Activated naive CD4-positive, alpha-beta T cell treated with Interleukin-2 at 50 U/mL for 16 hours (primary cell): ENCODE data around the gene DNAJB14.
A peak's percentile ranks its signal among the peaks of the same experiment; 100 is the strongest.
"Not testable (repeated sequence)": the region's sequence is repeated elsewhere in the genome, so short reads cannot be mapped to it uniquely, and the experiment has no call there.

Source experiments
- DNase-seq: peaks from one replicate; pipeline ENCODE4 v3.0.0-alpha.2; 2020

The DNAJB14 gene

DNA sequence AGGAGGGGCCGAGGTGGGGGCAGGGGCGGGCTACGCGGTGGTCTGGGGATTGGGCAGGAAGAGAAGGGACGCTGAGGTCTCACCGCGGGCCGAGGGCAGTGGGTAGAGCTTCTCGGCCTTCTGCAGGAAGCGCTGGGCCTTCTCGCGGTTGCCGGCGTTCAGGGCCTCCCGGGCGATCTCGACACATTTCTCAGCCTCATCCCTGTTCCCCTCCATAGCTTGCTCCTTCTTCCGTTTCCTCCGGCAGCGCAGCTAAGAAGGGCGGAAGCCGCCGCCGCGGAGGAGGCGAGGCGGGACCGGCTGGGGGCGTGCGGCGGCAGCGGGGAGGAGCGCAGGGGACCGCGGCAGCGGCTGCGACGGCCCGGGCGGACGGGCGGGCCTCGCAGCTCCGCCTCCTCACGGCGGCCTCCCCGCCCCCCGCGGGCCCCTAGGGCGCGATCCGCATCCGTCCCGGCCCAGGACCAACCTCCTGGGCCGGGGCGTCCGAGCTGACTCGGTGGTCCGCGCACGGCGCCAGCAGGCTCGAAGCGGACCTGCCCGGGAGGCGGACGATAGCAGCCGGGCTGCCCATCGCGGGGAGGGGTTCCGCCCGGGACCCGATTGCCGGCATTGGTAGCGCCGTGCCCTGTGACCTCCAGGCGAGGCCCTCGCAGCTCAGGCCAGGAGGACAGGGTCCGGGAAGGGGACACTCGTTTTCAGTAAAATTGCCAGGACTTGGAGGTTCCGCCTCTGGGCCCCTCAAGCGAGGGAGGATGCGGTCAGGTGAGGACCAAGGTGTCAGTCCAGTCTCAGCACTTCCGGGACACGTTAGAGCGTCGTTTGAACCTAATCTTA lies at the start of gene DNAJB14:
TSS of gene DNAJB14 (minus strand) at position 263 of the 834 bp plus-strand sequence. CDS start at position 216, 47 bp downstream.
- DNase-seq = peak; percentile 83

DNA sequence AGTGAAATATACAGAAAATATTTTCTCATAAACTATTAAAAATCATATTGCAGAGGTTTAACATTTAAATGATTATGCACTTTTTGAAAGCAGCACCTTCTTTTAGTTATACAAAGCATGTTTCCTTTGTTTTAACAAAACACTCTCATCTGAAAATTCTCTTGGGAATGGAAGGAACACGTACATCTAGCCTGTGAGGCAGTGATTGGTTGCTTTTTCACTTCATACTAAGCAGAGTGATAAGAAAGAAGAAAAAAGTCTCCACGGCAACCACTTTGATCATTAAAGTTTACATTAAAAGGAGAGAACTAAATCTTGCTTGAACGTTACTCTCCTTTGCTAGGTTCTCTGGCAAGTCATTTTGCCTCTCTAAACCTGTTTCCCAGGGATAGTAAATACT lies 45.3 kb upstream of the DNAJB14 start:
- DNase-seq = no peak

DNA sequence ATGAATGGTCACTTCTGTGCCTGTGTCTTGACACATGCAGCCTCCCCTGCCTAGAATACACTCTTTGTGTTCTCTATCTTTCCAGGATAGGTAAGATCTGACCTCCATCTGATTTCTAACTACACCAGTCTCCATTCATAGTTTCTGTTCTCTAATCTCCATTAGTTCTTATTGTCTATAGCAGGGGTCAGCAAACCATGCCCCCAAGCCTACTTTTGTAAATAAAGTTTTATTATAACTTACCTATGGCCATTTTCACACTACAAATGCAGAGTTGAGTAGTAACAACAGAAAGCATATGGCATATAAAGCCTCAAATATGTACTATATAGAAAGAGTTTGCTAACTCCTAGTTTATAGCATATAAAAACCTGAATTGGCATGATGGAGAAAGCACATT lies 41.3 kb upstream of the DNAJB14 start:
- DNase-seq = no peak

DNA sequence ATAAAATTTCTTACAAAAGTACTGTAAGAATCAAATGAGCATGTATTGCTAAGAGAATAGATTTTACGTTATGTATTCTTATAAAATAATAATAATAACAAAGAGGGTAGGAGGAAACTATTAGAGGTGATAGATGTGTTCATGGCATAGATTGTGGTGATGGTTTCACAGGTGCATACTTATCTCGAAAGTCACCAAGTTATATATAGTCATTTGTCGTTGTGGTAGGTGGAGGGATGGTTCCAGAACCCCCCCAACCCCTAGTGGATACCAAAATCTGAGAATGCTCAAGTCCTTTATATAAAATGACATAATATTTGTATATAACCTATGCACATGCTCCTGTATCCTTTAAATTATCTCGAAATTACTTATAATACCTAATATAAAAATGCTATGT lies 40.4 kb upstream of the DNAJB14 start:
- no peak for DNase-seq

DNA sequence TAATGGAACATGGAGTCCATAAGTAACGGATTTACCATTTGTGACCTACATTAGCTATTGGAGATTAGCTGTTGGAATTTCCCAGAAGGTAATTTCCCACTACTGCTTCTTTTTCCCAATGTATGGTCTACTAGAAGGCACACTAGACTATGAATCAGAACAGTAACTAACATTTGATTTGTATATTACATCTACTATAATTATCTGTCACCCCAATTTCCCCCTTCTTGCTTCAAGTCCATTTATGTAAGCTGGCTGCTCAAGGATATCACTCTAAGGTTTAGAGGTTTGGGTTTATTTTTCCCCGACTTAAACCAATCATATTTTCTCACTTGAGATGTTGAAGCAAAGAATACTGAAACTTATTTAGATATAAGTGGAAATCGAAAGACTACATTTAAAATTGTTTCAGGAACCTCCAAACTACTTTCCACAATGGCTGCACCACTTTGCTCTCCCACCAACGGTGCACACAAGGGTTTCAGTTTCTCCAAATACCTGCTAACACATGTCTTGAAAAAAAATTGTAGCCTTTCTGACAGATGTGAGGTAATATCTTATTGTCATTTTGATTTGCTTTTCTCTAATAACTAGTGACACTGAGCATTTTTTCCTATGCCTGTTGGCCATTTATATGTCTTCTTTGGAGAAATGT lies 37.0 kb upstream of the DNAJB14 start:
- DNase-seq = no peak

DNA sequence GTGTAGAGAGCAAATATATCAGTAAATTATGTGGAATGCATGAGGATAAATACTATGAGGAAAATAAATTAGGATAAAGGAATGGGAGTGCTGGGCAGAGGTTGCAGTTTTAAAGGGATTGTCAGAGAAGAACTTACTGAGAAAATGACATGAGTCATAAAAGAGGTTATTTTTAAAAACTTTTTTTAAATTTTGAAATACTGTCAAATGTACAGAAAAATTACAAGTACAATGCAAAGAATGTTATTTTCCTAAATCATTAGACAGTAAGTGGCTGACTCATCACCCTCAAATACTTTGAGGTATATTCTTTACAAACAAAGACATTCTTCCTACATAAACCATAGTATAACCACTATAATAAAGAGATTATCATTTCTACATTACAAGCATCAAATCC lies 33.5 kb upstream of the DNAJB14 start:
- no peak for DNase-seq

DNA sequence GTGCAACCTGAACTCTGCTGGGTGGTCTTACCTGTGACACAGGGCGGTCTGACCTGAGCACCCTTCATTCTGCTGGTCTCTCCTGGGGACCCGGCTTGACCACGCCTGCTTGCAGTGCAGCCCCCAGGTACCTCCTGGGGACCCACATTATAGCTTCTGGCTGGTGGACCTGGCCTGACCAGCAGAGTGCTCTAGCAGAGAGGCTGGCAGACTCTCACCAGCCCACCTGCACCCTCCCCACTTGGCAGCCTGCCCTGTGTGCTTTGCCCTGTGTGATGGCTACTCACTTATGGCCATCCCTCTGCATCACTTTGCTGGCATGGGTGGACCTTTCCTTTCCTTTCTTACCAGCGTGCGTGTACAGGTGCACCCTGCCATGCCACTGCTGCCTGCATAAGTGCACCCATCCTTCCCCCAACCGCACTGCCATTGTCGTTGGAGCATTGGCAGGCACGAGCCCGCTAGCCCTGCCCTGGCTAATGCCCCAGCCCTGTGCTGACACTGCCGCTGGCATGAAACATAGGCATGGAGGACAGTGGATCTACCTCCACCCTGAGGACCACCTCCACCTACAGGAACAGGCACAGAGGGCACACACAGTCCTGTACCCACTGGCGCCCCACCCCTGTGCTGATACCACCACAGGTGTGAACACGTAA lies 25.2 kb upstream of the DNAJB14 start:
- DNase-seq = no peak

DNA sequence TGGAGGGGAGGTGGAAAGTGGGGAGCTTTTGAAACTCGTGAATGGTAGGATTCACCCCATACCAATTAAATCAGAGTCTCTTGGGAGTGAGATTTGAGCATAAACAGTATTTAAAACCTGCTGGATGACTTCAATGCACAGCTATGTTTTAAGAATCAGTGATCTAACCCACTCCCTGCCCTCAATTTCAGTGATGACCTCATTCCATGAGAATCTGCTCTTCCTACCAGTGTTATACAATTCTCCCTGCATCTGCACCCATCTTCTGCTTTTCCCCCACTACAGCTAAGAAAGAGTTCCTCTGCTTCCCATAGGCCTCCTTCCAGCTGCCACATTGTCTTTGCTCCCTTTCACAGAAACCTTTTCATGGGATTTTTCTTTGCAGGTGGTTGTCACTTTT lies 21.9 kb upstream of the DNAJB14 start:
- DNase-seq = no peak

DNA sequence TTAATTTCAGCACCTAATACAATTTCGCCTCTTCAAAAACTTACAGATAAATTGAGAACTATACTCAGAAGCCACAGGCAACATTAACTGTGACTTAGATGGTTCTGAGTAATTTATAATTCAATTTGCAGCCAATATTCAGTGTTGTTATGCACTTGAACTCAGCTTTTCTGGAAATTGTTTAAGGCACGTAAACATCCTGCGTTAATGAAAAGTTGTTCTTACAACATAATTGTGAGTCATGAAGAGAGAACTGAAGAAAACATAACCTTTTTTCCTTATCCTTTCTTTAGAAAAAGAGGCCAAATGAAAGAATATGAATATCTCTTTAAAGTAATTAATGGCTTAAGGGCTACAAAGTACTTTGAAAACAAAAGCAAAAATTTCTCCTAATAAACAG lies 20.3 kb upstream of the DNAJB14 start:
- DNase-seq = no peak

DNA sequence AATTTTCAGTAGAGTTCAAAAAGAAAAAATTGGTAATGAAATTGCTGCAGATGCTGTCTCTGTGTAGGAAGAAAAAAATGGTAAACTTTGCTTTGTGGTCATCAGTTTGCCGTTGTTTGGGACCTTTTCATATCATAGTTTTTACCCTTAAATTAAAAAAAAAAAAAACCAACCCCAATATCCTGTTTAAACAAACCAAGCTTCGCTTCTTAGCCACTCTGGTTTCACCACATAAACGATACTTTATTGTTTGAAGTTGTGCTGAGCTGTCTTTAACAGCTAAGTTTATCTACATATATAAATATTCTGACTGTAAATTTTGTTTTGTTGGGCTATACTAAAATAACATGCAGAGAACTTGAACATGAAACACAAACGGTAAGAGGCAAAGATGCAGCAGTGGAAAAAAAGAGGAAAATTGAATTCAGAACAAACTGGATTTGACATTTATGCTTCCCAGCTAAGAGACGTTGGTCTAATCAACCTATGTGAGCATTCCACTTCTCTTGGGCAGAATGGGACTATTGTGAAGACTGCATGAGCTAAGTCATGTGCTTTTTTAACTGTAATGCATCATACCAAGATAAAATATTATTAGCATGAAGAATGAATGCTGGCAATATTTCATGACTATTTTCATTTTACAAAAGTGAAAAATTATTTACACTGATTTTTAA lies 19.4 kb upstream of the DNAJB14 start:
- DNase-seq = no peak

DNA sequence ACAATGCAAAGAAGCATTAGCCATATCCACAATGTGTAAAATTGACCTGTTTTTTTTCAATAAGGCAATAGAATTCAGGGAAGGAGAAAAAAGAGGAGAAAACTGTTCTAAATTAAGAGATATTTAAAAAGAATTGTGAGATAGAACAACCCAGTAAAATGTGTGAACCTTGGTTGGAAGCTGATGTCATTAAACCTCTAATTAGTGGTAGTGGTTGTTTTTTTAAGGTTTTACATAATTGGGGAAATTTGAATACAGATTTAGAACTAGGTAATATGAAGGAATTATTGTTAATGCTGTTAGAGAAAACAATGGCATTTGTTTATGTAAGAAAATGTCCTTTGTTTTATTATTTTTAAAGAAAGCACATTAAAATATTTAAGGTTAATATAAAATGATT lies 18.8 kb upstream of the DNAJB14 start:
- DNase-seq = no peak

DNA sequence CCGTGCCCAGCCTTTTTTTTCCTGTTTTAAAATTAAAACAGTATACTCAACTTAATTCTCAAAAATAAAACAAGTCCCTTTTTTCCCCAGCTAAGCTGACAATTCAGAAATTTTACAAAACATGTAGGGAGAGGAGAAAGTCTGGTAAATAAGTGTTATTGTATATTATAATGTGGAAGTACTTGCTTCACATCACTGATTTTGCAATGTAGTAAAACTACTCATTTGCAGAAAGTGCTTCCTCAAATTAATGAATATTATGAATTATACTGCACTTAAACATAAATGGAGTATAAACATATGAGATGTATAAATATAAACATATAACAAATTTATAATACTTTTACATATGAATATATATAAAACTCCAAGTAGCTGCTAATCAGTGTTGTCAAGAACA lies 15.3 kb upstream of the DNAJB14 start:
- DNase-seq = no peak

DNA sequence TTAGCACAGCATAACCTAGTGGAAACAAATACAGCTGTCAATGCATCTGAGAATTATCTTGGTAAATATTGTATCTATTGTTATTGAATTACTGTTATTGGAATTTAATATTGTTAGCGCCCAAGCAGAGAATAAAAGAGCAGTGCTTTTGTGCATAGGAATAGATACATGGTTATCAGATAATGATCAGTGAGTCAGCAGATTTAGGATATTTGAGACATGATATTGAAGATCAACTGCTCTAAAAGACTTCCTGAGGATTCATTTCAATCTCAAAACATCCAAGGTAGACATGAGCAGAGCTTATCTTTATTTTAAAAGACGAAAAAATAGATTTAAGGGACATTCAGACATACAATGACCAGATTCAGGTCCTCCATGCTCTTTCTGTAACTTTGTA lies 14.2 kb upstream of the DNAJB14 start:
- no peak for DNase-seq

DNA sequence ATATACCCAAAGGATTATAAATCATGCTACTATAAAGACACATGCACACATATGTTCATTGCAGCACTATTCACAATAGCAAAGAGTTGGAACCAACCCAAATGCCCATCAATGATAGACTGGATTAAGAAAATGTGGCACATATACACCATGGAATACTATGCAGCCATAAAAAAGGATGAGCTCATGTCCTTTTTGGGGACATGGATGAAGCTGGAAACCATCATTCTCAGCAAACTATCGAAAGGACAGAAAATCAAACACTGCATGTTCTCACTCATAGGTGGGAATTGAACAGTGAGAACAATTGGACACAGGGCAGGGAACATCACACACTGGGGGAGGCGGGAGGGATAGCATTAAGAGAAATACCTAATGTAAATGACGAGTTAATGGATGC lies 11.8 kb upstream of the DNAJB14 start:
- DNase-seq = not testable (repeated sequence)

DNA sequence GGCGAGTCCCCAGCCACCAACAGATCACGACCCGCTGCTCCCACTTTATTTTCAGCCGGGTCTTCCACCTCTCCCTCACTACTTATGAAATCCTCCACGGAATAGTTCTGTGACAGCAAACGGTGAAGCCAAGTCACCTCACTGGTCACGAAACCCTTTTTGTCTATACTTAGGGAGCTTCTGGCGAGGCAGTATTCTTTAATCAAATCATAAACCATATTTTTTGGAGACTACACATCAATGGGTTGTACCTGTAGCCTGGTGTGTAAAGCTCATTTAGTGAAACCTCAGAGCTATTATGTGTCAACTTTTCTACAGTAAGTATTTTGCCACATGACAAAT lies 4.5 kb upstream of the DNAJB14 start:
- DNase-seq = no peak

DNA sequence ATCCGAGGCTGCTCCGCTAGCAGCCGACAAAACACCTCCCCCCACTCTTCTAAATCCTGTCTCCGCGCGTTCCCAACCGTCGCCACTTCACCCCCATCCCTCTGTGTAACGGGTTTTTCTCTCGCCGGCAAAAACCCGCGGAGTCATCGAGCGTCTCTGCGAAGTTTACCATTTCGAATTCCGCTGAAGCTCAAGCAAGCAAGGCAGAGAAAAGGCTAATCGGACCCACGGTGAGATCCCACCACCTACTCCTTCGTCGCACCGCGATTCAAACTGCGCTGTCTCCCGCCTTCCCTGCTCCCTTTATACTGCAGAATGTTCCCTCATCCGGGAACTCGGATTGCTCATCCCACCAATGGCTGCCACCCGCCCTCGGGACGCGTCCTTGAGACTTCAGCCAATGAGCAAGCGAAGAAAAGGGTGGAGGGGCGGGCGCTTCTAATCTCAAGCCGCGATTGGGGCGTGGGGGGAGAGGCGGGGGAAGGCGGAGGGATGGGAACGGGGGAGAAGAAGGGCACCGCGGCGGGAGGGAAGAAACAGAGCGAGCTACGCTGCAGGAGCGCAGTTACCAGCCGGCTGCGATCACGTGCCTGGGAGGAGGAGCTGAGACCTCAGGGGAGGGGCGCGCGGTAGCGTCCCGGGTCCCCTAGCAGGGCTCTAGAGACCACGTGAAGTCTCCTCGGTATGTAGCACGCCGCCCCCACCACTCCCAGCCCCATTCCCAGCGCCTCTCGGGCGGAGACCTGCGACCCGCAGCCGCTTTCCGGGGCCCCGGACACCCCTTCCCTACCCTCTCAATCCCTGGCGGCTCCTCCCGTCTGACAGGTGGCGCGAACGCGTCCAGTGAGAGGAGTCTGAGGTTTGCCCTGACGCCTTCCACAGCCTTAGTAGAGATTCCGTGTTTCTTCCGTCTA lies 3.8 kb upstream of the DNAJB14 start, which contains the start of gene H2AZ1:
TSS of gene H2AZ1 (minus strand) at position 277 of the 914 bp plus-strand sequence. CDS start at position 172, 105 bp downstream.
- DNase-seq = peak; percentile 97

DNA sequence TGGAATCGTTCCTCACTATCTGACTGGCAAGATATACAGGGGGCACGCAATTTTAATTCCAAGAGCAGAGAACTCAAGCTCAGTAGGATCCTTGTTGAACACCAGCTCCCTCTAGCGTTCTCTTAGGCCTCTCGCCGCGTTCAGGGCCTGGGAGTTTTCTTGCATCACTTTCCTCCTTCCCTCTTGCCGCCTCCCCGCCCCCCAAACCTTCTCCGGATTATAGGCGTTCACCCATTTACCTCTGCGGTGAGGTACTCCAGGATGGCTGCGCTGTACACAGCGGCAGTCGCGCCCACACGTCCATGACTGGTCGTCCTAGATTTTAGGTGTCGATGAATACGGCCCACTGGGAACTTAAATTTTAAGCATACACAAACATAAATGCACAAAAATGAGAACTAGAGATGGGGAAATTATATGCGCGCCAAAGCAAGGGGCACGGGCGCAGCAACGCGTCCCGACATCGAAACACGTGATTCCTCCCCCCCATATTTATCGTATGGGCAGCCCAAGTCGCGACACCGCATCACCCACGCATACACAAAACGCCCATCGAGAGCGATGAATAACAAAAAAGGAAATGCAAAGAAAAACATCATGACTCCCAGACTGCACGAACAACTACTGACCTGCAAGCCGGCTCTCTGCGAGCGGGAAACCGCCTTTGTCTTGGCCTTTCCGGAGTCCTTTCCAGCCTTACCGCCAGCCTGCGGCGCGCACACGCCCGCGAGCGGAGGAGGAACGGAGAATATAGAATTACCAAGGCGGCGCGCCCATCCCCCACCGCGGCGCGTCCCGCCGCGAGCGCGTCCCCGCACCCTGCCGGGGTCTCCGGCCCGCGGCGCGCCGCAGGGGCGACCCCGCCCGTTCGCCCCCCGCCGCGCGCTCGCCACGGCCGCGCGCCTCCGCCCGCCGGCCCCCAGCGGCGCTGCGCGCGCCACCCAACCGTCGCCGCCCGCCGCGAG lies 2.9 kb upstream of the DNAJB14 start:
- DNase-seq = peak; percentile 91

DNA sequence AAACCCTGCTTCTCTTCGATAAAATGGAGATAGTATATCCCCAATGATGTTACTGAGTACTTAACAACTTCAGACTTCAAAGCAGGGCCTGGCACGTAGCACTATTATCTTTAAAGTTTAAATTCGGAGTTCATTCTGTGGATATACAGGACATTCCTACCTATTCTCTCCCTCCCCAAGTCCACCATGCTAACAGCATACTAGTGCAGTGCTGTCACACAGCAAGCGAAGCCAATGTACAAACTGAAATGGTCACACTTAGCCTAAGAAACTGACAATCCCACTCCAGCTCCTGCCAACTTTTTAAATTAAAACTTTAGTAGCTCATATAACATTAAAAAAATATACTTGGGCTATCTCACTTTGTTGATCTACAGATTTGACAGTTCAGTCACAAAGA lies 1.2 kb upstream of the DNAJB14 start:
- no peak for DNase-seq

DNA sequence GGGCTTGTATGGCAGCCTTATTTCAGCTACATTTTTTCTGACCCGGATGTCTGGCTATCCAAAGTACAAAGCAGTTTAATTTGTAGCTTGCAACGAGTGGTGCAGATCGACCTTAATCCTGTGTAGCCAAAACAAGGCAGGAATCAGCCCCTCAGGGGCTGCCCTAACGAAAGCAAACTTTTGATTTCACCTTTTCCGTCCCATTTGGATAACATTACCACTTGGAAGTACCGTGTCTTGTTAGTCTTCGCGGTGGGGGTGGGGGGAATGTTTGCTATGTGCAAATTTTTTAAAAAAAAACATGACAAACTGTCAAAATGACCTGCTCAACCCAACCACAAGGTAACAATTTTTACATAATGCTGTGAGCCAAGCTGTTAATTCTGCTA lies 766 bp upstream of the DNAJB14 start:
- DNase-seq = no peak

DNA sequence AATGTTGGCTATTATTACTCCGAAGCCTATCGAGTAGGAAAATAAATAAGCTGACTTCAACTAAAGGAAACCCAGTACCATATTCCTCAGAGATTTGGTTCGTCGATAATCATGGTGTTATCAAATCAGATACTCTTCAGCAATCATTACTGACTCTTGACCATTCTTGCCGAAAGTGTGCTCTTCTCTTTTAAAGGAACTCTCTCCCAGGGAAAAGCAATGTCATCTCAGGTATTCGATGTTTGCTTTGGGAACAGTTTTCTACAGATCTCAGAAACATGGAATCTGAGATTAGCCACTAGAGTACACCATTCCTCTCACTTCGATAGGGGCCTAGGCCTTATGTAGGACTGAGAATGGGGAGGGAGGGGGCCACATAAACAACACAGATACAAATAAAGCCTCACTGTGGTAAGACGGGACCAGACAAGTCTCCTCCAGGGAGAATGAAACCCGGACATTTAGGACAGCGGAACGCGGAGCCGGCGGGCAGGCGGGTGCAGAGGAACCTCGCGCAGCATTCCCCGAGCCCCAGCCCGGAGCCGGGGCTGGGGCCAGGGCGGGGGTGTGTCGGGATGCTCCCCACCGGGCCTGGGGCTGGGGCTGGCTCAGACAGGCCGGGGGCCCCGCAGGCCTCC lies 581 bp downstream of the DNAJB14 start:
- no peak for DNase-seq
